ENCODE data around the gene STARD13.

The STARD13 gene

GRCh38 chr13:33276570-33276969 is 9.0 kb downstream of the STARD13 start:
- DNase-seq (ENCODE audit: low read depth, low spot score): no peak

- DNase-seq (ENCODE audit: low read depth, low spot score): no peak
These were observed 9.6 kb downstream of the STARD13 start for GRCh38 chr13:33275916-33276315.

GRCh38 chr13:33274264-33274663 is 11.3 kb downstream of the STARD13 start:
- no peak for DNase-seq (ENCODE audit: low read depth, low spot score)

GRCh38 chr13:33272531-33273124 is 12.9 kb downstream of the STARD13 start:
- DNase-seq (ENCODE audit: low read depth, low spot score): no peak

- no peak for DNase-seq (ENCODE audit: low read depth, low spot score)
These were observed 13.8 kb downstream of the STARD13 start for GRCh38 chr13:33271759-33272158.

- no peak for DNase-seq (ENCODE audit: low read depth, low spot score)
These were observed 14.5 kb downstream of the STARD13 start for GRCh38 chr13:33270895-33271538.

- no peak for DNase-seq (ENCODE audit: low read depth, low spot score)
These were observed 19.9 kb downstream of the STARD13 start for GRCh38 chr13:33265607-33266006.

GRCh38 chr13:33265133-33265532 is 20.4 kb downstream of the STARD13 start:
- DNase-seq (ENCODE audit: low read depth, low spot score): no peak

- DNase-seq (ENCODE audit: low read depth, low spot score): no peak
These were observed 21.0 kb downstream of the STARD13 start for GRCh38 chr13:33264620-33264978.

GRCh38 chr13:33263976-33264619 is 21.5 kb downstream of the STARD13 start:
- DNase-seq (ENCODE audit: low read depth, low spot score): no peak

GRCh38 chr13:33263484-33263883 is 22.1 kb downstream of the STARD13 start:
- no peak for DNase-seq (ENCODE audit: low read depth, low spot score)

GRCh38 chr13:33262997-33263396 is 22.6 kb downstream of the STARD13 start:
- no peak for DNase-seq (ENCODE audit: low read depth, low spot score)

- no peak for DNase-seq (ENCODE audit: low read depth, low spot score)
These were observed 23.0 kb downstream of the STARD13 start for GRCh38 chr13:33262594-33262993.

GRCh38 chr13:33262062-33262487 is 23.5 kb downstream of the STARD13 start:
- DNase-seq (ENCODE audit: low read depth, low spot score): no peak

GRCh38 chr13:33261387-33262061 is 24.0 kb downstream of the STARD13 start:
- DNase-seq (ENCODE audit: low read depth, low spot score): no peak

GRCh38 chr13:33260168-33261098 is 25.1 kb downstream of the STARD13 start:
- DNase-seq (ENCODE audit: low read depth, low spot score): no peak

- DNase-seq (ENCODE audit: low read depth, low spot score): no peak
These were observed 26.3 kb downstream of the STARD13 start for GRCh38 chr13:33259296-33259695.

- DNase-seq (ENCODE audit: low read depth, low spot score): no peak
These were observed 26.8 kb downstream of the STARD13 start for GRCh38 chr13:33258808-33259193.

- DNase-seq (ENCODE audit: low read depth, low spot score): no peak
These were observed 27.4 kb downstream of the STARD13 start for GRCh38 chr13:33257841-33258807.

- DNase-seq (ENCODE audit: low read depth, low spot score): no peak
These were observed 29.3 kb downstream of the STARD13 start for GRCh38 chr13:33256148-33256840.

Data from activated CD4-positive, CD25-positive, alpha-beta regulatory T cell treated with anti-CD3 and anti-CD28 coated beads, Interleukin-2, amount 50 U/mL, for 16 hours (primary cell).